ENCODE results near the gene PPP1R13B.

The PPP1R13B gene

DNA sequence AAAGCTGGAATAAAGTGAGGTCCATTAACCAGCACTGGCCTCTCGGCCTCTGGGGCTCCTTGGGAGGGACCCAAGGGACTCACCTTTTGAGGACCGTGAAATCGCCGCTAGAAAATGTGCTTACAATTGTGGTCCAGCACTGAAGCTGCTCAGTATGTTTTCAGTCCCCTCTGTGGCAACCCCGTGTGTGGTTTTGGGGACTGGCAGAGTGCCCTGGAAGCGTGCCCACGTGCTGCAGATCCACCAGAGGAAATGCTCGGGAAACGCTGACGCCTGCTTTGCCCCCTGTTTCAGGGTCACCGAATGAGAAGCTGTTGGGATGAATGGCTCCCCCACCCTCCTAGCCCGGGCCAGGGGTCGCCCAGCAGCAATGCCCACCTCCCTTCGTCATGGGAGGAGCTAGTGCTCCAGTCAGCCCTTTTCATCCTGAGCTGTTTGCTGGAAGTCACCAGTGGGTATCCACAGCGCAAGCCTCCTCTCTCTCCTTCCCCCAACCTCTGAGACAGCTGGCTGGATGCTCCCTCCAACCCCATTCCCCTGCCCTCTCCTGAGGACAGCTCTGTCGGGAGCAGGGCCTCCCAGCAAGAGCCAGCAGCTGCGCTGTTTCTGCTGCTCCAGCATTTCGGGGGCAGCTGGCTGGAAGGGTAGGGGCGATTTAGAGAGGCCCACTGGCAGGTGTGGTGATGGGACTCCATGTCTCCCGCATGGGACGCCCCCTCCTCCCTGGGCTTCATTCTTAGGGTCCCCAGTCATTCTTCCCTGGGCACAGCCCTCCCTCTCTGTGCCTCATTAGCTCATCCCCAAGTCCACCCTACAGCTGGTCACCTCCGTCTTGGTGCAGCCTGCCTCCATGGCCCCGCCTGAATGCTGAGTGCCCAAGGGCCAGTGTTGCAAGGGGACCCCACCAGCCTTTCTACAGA, 33.2 kb upstream of the PPP1R13B start:
- peak; percentile 91 for DNase-seq (ENCODE audit: low spot score)

DNA sequence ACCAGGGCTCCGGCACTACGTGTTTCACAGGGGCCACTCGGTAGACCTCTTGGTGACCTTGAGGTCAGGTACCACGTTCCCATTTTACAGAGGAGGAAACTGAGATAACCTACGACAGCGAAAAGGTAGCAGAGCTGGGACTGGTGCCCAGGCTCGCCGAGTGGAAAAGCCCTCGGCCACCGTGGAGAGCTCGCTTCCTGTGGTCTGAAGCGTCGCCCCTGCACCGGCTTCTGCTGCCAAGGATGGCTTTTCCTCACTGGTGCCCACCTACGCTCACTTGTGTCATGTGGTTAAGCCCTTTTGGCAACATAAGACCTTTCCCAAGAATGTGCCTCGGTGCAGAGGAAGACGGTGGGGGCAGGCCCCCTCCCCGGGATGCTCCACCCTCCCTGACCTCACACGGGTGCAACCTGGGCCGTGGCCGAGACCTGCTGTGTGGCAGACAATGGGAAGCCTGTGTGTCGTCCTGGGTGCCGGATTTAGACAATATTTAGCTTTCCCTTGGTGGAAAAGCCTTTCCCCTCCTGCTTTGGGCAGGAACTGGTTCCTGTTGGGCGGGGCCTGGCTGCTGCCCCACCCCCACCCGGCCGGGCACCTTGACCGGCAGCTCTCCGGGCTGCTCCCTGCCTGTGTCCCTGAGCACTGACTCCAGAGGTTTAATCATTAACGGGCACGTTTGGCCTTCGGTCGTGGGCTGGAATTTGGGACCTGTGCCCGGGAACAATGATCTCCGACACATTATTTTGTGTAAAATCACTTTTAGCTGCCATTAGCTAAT, 32.4 kb upstream of the PPP1R13B start:
- peak; percentile 76 for DNase-seq (ENCODE audit: low spot score)

DNA sequence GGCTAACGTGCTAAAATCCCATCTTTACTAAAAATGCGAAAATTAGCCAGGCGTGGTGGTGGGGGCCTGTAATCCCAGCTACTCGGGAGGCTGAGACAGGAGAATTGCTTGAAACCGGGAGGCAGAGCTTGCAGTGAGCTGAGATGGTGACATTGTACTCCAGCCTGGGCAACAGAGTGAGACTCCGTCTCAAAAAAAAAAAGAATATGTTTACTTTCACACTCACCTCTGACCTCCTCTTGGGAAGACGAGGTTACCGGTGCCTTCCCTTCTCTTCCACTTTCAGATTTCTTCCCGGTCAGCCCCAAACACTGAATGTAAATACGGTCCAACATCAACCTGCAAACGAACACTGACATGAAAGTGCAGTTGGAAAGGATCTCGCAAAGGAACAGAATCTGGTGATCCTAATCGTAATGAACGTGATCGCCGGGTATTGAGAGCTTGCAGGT, 31.8 kb upstream of the PPP1R13B start:
- no peak for DNase-seq (ENCODE audit: low spot score)

DNA sequence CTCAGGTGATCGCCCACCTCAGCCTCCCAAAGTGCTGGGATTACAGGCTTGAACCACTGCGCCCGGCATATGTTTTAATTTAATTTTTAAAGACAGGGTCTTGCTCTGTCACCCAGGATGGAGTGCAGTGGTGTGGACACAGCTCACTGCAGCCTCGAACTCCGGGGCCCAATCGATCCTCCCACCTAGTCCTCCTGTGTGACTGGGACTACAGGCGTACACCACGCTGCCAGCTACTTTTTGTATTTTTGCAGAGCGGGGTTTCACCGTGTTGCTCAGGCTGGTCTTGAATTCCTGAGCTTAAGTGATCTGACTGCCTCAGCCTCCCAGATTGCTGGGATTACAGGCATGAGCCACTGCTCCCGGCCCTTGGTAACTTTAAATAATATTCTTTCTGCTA, 30.8 kb upstream of the PPP1R13B start:
- no peak for DNase-seq (ENCODE audit: low spot score)

DNA sequence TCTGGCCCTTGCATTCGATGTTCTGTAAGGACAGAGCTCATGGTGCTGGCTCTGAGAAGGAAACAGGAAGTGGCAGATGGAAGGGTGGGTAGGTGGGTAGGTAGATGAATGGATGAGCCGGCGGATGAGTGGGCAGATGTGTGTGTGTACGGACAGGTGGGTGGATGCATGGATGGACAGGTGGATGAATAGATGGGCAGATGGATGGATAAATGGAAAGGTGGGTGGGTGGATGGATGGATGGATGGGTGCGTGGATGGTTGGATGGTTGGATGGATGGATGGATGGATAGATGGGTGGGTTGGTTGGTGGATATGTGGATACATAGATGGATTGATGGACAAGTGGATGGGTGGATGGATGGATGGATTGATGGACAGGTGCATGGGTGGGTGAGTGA, 27.6 kb upstream of the PPP1R13B start:
- no peak for DNase-seq (ENCODE audit: low spot score)

DNA sequence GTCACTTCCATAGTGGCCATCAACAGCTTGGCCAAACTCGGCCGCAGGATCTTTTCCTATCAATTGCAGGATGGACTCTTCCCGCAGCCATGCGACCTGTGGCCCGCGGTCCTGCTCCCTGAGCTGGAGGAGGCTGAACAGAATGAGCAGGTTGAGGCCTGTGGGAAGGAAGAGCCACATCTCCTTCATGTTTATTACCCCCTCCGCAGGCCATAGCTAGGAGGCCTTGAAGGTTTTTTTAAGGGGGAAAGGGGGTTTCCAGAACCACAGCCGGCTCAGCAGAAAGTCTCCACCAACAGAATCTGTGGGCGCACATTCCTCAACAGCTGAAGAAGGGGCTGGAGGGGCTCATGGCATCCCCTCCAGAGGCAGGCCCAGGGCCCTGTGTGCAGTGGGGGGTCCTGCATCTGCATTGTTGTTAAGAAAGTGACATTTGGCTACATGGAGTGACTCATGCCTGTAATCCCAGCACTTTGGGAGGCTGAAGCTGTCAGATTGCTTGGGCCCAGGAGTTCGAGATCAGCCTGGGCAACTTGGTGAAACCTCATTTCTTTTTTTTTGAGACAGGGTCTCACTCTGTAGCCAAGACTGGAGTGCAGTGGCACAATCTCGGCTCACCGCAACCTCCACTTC, 25.2 kb upstream of the PPP1R13B start:
- no peak for DNase-seq (ENCODE audit: low spot score)

DNA sequence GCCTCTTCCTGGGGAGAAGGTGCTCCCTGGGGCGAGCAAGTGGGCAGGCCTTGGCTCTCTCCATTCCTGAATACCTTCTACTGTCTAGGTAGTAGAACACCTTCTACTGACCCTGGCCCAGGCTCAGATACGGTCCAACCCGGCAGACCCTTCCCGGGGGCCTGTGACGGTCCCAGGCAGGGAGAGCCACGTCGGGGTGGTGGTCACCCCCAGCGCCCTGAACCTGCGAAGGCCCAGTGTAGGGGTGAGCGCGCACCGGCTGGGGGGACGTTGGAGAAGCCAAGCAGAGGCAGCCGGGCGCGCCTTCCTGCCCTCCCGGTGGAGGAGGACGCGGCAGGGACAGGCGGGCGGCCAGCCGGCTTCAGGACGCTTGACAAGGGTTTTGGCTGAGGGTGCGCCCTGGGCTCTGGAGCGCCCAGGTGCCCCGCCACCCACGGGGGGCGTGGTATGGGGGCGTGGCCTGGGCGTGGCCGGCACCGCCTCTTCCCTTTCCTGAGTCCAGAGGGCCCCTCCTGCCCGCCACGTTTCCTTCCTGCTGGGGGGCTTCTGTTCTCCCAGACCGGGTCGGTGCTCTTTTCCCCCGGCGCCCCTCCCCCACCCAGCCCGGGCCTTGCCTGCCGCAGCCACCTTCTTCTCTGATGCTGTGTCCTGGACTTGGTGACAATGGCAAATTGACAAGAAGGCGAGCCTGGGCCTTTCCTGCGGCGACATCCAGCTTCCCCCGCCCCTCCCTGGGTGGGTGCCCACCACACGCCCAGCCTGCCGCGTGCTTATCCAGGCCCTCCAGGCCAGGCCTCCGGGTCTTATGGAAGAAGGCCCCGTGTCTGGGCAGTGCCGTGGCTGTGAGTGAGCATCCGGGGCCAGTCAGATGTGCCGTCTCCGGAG, 24.5 kb upstream of the PPP1R13B start:
- no peak for DNase-seq (ENCODE audit: low spot score)

DNA sequence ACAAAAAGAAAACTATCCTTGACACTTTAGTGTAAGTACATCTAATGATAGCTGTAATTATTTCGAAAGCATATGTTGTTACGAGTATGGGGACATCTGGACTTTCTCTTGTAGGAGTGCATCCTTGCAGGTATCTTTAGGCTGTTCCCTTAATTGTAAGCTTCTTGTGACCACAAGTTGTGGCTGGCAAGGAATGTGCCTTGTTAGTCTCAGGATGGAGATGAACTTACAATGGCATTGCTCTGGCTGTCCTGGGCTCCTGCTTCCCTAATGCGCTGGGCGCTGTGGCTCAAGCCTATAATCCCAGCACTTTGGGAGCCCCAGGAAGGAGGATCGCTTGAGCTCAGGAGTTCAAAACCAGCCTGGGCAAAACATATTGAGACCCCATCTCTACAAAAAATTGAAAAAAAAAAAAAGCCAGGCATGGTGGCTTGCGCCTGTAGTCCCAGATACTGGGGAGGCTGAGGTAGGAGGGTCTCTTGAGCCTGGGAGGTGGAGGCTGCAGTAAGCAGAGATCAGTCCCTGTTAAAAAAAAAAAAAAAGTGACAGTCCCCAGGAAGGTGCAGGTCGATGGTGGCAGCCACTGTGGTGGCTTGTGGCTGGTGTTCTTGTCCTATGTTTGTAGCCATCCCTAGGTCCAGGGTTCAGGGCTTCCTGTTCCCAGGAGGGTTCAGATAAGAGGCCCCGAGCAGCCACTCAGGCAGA, 23.7 kb upstream of the PPP1R13B start:
- no peak for DNase-seq (ENCODE audit: low spot score)

DNA sequence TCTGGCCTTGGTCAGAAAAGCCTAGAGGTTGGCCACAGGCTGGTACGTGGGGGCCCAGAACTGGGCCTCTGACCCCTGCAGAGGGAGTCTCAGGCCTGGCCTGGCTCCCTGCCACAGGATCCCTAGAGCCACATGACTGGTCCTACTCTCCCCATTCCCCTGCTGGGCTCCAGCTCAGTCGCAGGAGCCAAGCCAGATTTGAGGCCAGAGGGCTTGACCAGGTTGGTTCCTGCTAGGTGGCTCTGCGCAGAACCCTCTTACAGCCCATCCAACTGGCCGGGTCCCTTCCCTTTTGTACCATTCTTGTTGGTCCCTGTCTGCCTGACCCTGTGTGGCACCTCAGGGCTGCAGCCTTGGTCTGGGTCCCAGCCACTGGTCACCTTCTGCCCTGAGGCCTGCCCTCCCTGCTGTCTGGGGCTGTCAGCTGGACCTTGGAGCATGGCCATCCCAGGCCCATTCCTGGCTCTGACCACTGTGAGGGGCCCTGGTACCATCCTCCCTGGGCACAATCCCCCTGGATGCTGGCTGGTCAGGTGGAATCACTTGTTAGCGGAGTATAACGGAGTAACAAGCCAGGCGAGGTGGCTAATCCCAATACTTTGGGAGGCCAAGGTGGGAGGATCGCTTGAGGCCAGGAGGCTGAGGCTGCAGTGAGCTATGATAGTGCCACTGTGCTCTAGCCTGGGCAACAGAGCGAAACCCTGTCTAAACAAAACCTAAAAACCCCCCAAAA, 22.9 kb upstream of the PPP1R13B start:
- no peak for DNase-seq (ENCODE audit: low spot score)

DNA sequence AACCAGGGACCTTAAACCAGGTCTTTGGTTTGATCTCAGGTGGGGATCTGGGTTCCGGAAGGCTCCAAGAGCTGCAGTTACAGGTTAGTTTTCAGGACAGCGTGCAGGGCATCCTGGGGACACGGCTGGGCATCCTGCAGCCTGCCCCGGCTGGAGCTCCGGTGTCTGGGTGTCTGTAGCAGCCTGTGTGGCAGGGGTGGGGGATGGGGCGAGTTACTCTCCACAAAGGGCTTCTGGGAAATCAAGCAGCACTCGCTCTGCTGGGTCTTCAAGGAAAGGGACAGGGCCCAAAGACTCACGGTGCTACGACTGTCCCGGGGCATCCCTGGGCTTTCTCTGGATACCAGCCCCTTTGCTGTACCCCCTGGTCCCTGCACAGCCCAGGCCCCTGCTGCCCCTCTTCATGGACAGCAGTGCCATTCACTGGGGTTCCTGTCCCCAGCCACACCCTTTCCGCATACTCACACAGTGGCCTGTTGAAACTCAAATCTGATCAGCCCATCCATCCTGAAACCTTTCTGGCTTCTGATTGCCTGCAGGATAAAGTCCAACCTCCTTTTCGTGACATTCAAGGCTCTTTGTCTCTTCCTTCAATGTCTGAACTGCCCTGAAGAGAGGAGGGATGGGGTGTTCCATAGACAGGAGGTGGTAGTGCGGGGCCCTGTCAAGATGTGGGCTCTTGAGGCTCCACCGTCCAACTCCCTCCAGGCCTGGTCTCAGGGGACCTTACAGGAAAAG, 22.2 kb upstream of the PPP1R13B start:
- no peak for DNase-seq (ENCODE audit: low spot score)

DNA sequence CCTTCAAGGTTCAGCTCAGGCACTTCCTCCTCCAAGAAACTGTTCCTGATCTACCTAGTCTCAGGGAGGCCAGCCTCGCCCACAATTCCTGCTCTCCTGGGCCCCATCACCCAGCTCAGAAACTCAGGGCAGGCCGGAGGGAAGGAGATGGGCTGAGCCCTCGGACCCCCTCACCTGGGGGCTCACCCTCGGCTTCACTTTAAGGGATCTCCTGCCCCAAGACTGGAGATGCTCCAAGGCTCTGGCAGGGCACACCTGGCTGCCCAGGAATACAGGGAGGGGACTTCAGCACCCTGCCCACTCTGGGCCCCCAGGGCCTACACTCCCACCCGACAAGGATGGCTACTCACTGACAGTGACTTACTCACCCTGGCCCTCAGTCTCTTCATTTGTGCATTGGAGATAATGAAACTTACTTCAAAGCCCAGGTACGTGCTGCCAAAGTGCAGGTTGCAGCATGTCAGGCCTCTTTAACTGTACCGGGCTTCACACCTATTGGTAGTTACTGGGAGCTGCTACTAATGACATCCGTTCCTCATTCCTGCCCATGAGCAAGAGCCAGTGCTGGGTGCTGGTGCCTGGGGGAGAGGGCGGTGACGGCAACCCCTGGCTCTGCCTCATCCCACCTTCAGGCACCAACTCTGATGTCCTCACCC, 21.0 kb upstream of the PPP1R13B start:
- DNase-seq (ENCODE audit: low spot score), result no peak

DNA sequence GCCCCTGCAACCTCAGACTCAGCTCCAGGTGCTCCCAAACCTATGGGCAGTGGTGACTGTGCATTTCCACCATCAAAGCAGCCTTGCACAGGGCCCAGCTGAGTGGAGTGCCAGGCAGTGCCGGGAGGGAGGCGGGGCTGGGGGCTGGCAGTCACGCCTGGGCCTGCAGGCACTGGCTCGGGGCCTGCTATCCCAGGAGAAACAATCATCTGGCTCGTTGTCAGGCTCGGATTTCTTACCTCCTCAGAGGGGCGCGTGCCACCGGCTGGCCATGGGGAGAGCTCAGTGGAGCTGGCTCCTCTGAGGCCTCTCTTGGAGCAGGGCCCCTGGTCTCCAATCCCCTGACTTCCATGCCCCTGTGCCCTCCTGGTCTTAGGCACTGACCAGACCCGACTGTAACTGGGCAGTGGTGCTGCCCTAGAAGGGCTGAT, 20.2 kb upstream of the PPP1R13B start:
- no peak for DNase-seq (ENCODE audit: low spot score)

DNA sequence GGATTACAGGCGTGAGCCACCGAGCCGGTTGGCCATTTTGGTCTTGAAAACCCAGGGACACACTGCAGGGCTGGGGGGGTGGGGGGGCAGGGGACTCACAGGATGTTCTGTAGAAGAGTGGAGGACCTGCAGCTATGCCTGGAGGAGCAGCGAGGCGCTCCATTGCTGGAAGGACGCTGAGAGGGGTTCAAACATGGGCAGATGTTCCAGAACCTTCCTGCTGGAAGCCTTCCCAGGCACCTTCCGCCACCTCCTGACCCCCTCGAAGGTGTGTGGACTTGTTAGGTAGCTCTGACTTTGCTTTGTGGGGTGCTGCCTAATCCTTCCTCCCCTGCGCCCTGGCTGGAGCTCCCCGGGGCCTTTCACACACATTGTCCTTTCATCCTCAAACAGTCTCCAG, 19.6 kb upstream of the PPP1R13B start:
- DNase-seq (ENCODE audit: low spot score), result no peak

DNA sequence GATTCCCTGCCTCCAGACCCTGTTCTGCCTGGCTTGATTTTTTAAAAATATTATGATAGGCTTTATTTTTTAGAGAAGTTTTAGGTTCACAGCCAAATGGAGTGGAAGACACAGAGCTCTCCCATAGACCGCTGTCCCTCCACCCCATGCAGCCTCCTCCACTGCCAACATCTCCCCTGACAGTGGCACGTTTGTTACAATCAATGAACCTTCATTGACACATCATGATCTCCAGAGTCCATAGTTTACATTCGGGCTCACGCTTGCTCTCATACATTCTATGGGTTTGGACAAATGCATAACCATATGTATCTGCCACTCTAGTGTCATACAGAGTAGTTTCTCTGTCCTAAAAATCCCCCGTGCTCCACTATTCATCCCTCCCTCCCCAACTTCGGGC, 15.9 kb upstream of the PPP1R13B start:
- no peak for DNase-seq (ENCODE audit: low spot score)

DNA sequence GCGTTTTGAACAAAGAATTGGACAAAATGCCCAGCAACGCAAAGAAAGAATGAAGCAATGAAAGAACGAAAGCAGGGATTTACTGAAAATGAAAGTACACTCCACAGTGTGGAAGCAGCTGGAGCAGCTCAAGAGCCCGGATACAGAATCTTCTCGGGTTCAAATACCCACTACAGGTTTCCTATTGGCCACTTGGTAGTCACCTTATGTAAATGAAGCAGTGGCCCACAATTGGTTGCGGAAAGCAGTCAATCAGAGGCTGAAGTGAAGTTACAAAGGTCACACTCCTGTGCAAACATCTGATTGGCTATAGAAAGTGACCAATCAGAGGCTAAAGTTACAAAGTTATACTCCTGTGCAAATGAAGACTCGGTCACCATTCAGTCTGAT, 15.0 kb upstream of the PPP1R13B start:
- DNase-seq (ENCODE audit: low spot score), result peak; percentile 6

DNA sequence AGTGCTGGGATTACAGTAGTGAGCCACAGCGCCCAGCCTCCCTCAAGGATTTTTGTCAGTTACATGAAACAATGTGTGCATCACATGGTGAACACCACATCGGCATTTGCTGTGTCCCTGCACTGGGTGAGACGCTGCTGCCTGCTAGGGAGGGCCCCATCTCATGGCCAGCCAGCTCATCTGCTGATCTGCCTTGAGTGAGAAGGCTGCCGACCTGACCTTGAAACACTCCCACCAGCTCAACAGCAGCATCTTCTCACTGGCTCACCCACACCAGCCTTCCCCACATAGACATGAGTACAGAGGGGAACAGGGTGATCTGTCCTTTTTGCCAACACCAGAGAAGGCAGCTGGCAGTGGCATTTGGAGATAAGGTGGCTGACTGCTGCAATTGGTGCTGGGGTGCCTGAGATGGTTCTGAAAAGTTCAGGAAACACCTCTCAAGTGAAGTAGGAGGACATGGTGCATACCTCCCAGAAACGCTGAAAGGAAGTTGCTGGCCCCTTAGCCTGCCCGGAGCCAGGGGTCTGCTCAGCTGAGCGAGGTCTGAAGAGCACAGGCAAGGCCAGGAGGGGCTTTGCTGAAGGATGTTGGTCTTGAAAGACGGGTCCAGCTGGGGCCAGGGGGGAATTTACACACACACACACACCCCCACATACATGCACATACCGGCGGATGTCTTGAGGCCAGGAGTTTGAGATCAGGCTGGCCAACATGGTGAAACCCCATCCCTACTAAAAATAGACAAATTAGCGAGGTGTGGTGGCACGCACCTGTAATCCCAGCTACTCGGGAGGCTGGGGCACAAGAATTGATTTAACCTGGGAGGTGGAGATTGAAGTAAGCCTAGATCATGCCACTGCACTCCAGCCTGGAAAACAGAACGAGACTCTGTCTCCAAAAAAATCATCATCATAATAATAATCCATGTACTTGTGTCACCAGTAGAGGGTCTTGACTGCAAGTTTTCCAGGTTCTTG, 14.3 kb upstream of the PPP1R13B start:
- DNase-seq (ENCODE audit: low spot score), result peak; percentile 42

DNA sequence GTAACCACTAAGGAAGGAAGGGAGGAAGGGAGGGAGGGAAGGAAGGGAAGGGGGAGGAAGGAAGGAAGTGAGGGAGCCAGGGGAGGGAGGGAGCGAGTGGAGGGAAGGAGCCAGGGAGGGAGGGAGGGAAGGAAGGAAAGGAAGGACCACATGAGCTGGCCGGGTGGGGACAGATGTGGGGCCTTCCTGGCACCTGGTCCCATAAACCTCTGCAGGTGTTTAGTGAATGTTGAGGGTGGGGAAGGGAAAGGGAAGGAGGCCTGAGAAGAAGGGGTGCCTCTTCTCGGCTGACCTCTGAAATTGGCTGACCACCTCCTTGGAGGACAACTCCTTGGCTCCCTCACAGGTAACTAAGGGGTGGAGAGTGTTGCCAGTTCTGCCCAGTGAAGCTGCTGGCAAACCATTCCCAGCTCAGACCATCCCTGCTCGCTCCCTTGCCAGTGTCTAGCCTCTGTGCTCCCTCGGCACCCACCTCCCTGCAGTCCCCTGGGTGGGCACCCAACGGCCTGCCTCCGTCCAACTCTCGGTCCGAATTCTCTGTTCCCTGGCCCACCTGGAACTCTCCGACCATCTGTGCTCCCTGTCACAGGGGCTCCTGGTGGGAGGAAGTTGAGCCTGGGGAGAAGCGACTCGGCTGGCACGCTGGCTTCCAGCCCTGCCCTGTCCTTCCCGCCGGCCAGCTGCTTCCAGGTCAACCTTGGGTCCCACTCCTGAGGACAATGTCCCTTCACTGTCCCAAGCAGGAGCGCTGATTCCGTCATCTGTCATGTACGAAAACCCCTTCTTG, 12.2 kb upstream of the PPP1R13B start:
- DNase-seq (ENCODE audit: low spot score), result no peak

All from AG20443 (cell line).